Right lobe of liver (tissue), 6 donors: ENCODE results near the gene AGPAT1. TPM values are rescaled to one million over a fixed set of nuclear protein-coding genes. Genes with fewer than 3 reads are reported as not detected.
A peak's percentile ranks its signal among the peaks of the same experiment; 100 is the strongest.

Experiments used
- ATAC-seq, 4 donors: fragments of 200-7000 bp; cut with Tn5 transposase; one replicate each; pipeline ENCODE4 v1.9.1; 2020; ENCODE audit warnings: mild to moderate bottlenecking in 4 of 4, moderate library complexity in 4 of 4
- DNase-seq, 3 donors: peaks; one replicate each; pipeline ENCODE4 v3.0.0-alpha.2; 2020
- H3K27ac ChIP-seq, 3 donors: fragments of 200-600 bp; one replicate each; pipeline ENCODE4 v1.8.0; 2022
- H3K27me3 ChIP-seq, 2 donors: fragments of 200-600 bp; one replicate each; pipeline ENCODE4 v1.8.0; 2022
- H3K36me3 ChIP-seq, 4 donors: fragments of 200-600 bp; sonication (generic) in 1 of 4; one replicate each; pipeline versions ENCODE4 v1.5.1 to v1.8.0; 2017 to 2022; ENCODE audit warnings: control low read depth in 1 of 4
- H3K4me1 ChIP-seq, 4 donors: fragments of 200-600 bp; sonication (generic) in 1 of 4; one replicate each; pipeline versions ENCODE4 v1.5.1 to v1.8.0; 2017 to 2022; ENCODE audit warnings: control low read depth in 1 of 4
- H3K4me3 ChIP-seq, 3 donors: fragments of 200-600 bp; one replicate each; pipeline ENCODE4 v1.8.0; 2022
- H3K9me3 ChIP-seq, 4 donors: fragments of 200-600 bp; sonication (generic) in 1 of 4; one replicate each; pipeline versions ENCODE4 v1.5.1 to v1.8.0; 2017 to 2022; ENCODE audit warnings: control low read depth in 1 of 4
- POLR2A ChIP-seq: fragments of 450-650 bp; IDR thresholded peaks from one replicate; pipeline ENCODE4 v1.6.1; 2017; ENCODE audit warnings: antibody characterized with exemption, mild to moderate bottlenecking
- WGBS: methylation state at CpG from one replicate; pipeline ENCODE4 v1.1.6; 2018; ENCODE audit warnings: low coverage, low lambda C conversion rate; ENCODE audit not compliant: insufficient coverage; ENCODE audit errors: missing lambda C conversion rate; 5-methylcytosine and 5-hydroxymethylcytosine counted together
- intact Hi-C, 2 donors: fragments of 100-400 bp; cut with DNase I; formaldehyde crosslinking; loops; one replicate each; pipeline versions ENCODE4 v1.11.2 to v1.14.1; 2022
- total RNA-seq, 6 experiments: library from RNA; depleted of rRNA in 2 of 6; stranded (reverse); fragments of >200 nt in 2 of 6; fragmentation: NEBNext Ultra II Directional in 3 of 6; extraction: Animal tissue kit (Norgen Biotek cat#: 25700) in 3 of 6; gene quantifications; one replicate each; pipeline versions ENCODE4 v1.1.0 to v1.2.4, GENCODE V29; 2016 to 2023
- TF ChIP-seq, protein P1 (sequence below), 4 donors: fragments of 200-600 bp in 3 of 4; fragments of 450-650 bp in 1 of 4; IDR thresholded peaks; one replicate each; pipeline versions ENCODE4 v1.5.1 to v1.8.0; 2016 to 2022; ENCODE audit warnings: antibody characterized with exemption in 4 of 4, mild to moderate bottlenecking in 2 of 4
- donor health status: DM: no; HTN: yes; CAD: no.
- donor health status: DM: no; HTN: no; CAD: no.
- donor health status: DM: no; HTN: no; CAD: no.
- donor health status: DM: no; HTN: yes; CAD: no.
- donor health status: DM: no; HTN: yes; CAD: no.

AGPAT1 gene
- total RNA-seq, 6 experiments from 2014 or later: 23.5 to 36.9 (median 31.6) TPM

DNA sequence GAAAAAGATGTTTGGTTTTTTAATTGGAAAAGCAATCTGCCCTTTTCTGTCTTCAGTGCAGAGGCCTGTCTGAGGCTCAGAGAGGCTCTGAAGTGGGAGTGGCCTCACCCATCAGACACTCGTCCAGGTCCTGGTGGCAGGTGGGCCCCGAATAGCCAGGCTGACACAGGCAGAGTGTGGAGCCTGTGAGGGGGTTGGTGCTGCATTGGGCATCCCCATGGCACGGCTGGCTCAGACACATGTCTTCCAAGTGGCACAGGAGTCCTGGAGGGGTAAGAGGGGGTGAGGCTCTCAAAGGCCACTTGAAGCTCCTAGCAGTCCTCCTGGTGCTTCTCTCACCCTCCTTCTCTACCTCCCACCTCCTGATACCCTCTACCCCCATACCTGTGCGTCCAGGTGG is 44.1 kb upstream of the AGPAT1 start:
- no peak overlapping the region for H3K4me3 ChIP-seq
- intact Hi-C loops: no loop called here
- DNase-seq: peak in 1 of 3 donors; percentile 29
- no peak overlapping the region for H3K27ac ChIP-seq
- H3K36me3 ChIP-seq: no peaks in the 10 kb centered on the region
- no peak for TF ChIP-seq POLR2A
- TF ChIP-seq, protein P1, sequence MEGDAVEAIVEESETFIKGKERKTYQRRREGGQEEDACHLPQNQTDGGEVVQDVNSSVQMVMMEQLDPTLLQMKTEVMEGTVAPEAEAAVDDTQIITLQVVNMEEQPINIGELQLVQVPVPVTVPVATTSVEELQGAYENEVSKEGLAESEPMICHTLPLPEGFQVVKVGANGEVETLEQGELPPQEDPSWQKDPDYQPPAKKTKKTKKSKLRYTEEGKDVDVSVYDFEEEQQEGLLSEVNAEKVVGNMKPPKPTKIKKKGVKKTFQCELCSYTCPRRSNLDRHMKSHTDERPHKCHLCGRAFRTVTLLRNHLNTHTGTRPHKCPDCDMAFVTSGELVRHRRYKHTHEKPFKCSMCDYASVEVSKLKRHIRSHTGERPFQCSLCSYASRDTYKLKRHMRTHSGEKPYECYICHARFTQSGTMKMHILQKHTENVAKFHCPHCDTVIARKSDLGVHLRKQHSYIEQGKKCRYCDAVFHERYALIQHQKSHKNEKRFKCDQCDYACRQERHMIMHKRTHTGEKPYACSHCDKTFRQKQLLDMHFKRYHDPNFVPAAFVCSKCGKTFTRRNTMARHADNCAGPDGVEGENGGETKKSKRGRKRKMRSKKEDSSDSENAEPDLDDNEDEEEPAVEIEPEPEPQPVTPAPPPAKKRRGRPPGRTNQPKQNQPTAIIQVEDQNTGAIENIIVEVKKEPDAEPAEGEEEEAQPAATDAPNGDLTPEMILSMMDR (IDR thresholded peaks at IDR 0.05): no peak
- no peaks in the 10 kb centered on the region for H3K27me3 ChIP-seq
- H3K4me1 ChIP-seq: no peaks in the 10 kb centered on the region
- no peaks in the 10 kb centered on the region for H3K9me3 ChIP-seq
- ATAC-seq: no peak
- no CpG with 5 or more reads among the region's 4 CpGs for WGBS

DNA sequence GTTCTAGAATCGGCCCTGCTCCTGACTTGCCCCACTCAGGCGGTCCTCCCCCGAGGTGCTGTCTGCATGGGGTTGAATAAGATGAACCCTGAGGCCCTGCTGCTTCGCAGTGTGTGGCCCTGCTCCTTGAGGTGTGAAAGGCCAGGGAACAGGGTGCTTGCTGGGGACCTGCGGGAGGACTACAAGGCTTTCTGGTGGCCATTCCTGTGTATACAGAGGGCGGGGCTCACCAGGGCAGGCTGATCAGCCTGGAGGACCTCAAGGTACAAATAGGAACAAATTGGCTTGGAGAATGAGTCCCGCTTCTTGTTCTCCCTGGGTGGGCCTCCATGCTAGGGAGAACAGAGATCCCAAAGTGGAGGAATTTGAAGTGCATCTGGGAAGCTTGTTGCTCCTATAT is 42.3 kb upstream of the AGPAT1 start:
- H3K27ac ChIP-seq: no peak overlapping the region
- no peak overlapping the region for H3K4me3 ChIP-seq
- 100% methylated on average over 1 of the region's 7 CpGs for WGBS
- no peak for ATAC-seq
- H3K36me3 ChIP-seq: no peaks in the 10 kb centered on the region
- intact Hi-C loops: no loop called here
- no peaks in the 10 kb centered on the region for H3K9me3 ChIP-seq
- no peak for TF ChIP-seq POLR2A
- TF ChIP-seq, protein P1 (IDR thresholded peaks at IDR 0.05): no peak
- H3K4me1 ChIP-seq: no peaks in the 10 kb centered on the region
- peak in 1 of 3 donors; percentile 31 for DNase-seq
- H3K27me3 ChIP-seq: no peaks in the 10 kb centered on the region

DNA sequence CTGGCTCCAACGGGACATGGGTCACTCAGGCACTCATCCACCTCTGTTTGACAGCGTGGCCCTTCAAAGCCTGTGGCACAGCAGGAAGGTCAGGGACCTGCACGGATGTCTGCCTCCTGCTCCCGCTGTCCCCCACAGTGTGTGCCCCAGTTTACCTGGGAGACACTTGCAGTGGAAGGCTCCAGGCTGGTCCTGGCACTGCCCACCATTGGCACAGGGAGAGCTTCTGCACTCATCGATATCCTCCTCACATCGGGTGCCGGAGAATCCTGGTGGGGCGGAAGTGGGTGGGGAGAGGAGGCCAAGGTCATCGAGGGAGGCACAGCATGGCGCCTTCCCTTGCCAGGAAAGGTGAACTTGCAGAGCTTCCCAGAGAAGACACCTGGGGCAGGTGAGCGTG is 41.1 kb upstream of the AGPAT1 start:
- ATAC-seq: no peak
- H3K4me1 ChIP-seq: no peaks in the 10 kb centered on the region
- no peaks in the 10 kb centered on the region for H3K27me3 ChIP-seq
- no peak overlapping the region for H3K27ac ChIP-seq
- DNase-seq: no peak
- TF ChIP-seq, protein P1 (IDR thresholded peaks at IDR 0.05): no peak
- no peak for TF ChIP-seq POLR2A
- H3K4me3 ChIP-seq: no peak overlapping the region
- intact Hi-C loops: no loop called here
- H3K36me3 ChIP-seq: no peaks in the 10 kb centered on the region
- no peaks in the 10 kb centered on the region for H3K9me3 ChIP-seq
- 63% methylated on average over 10 of the region's 11 CpGs for WGBS

DNA sequence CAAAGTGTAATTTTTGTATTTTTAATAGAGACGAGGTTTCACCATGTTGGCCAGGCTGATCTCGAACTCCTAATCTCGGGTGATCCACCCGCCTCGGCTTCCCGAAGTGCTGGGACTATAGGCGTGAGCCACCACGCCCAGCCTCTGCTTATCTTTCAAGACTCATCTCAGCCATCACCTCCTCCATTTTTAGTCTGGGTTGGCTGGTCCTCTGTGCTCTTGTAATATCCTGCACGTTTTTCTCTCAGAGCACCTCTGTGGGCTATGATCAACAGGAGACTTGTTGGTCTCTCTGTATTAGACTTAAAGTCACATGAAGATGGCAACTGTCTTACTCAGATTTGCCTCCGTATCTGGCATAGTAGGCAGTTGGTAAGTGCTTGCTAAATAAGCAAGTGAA is 40.4 kb upstream of the AGPAT1 start:
- no peaks in the 10 kb centered on the region for H3K4me1 ChIP-seq
- intact Hi-C loops: no loop called here
- no peaks in the 10 kb centered on the region for H3K9me3 ChIP-seq
- H3K27ac ChIP-seq: no peak overlapping the region
- H3K36me3 ChIP-seq: no peaks in the 10 kb centered on the region
- ATAC-seq: no peak
- no peak for TF ChIP-seq POLR2A
- TF ChIP-seq, protein P1 (IDR thresholded peaks at IDR 0.05): no peak
- WGBS: 73% methylated on average over 10 of the region's 10 CpGs
- H3K4me3 ChIP-seq: no peak overlapping the region
- H3K27me3 ChIP-seq: no peaks in the 10 kb centered on the region
- DNase-seq: no peak

DNA sequence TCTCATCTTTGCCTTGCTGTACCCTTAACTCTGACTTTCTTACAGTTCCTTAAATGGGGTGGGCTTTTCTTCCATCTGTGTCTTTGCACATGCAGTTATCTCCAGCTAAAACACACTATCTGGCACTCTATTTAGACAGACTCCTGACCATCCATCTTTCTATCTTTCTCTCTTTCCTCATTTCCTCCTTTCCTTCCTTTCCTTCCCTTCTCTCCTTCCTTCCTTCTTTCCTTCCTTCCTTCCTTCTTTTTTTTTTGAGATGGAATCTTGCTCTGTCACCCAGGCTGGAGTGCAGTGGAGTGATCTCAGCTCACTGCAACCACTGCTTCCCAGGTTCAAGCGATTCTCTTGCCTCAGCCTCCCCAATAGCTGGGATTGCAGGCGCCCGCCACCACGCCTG is 39.7 kb upstream of the AGPAT1 start:
- H3K27me3 ChIP-seq: no peaks in the 10 kb centered on the region
- DNase-seq (no peak), ATAC-seq (no peak)
- no peak overlapping the region for H3K27ac ChIP-seq
- H3K4me1 ChIP-seq: no peaks in the 10 kb centered on the region
- TF ChIP-seq, protein P1 (IDR thresholded peaks at IDR 0.05): no peak
- no peak for TF ChIP-seq POLR2A
- H3K9me3 ChIP-seq: no peaks in the 10 kb centered on the region
- intact Hi-C loops: no loop called here
- no peaks in the 10 kb centered on the region for H3K36me3 ChIP-seq
- no peak overlapping the region for H3K4me3 ChIP-seq
- 89% methylated on average over 4 of the region's 4 CpGs for WGBS
